ENCODE measurements around the gene CFAP90.

Gene CFAP90

DNA sequence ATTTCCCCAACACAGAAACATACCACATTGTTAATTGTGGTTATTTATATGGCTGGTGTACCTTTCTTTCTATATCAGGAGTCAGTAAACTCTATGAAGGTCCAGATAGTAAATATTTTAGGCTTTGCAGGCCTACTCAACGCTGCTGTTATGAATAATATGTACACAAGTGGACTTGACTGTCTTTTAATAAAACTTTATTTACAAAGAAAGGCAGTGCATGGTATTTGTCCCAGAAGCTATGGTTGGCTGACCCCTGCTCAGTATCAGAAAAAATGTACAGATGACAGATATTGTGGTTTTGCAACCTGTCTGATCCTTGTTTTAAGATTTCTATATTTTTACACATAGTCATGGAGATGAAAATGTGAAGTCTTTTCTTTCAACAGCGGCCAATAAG lies 23.7 kb upstream of the CFAP90 start:
- TF ChIP-seq TAF1 (IDR thresholded peaks at IDR 0.05; ENCODE audit: borderline replicate concordance, insufficient read depth, low read length) (no peak), POLR2AphosphoS5 (IDR thresholded peaks at IDR 0.05; ENCODE audit: low read depth, low read length) (no peak)

DNA sequence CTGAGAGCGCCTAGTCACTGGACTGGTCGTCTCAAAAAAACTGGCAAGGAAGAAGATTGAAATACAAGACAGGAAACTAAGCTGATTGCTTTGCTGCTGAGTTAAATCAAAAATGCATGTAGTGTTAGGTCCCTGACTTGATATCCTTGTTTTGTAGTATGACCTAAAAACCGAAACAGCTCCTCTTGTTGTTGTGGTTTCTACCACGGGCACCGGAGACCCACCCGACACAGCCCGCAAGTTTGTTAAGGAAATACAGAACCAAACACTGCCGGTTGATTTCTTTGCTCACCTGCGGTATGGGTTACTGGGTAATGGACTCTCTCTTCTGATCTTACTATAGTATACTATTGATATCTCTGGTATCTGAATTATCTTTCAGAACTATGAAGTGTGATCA lies 22.3 kb upstream of the CFAP90 start:
- TF ChIP-seq FOXP2 (optimal IDR thresholded peaks at IDR 0.05; ENCODE audit: borderline replicate concordance, extremely low read depth, extremely low read length, insufficient read depth) = no peak
- no peak for TF ChIP-seq TAF1 (IDR thresholded peaks at IDR 0.05; ENCODE audit: borderline replicate concordance, insufficient read depth, low read length)
- TF ChIP-seq, protein P1, sequence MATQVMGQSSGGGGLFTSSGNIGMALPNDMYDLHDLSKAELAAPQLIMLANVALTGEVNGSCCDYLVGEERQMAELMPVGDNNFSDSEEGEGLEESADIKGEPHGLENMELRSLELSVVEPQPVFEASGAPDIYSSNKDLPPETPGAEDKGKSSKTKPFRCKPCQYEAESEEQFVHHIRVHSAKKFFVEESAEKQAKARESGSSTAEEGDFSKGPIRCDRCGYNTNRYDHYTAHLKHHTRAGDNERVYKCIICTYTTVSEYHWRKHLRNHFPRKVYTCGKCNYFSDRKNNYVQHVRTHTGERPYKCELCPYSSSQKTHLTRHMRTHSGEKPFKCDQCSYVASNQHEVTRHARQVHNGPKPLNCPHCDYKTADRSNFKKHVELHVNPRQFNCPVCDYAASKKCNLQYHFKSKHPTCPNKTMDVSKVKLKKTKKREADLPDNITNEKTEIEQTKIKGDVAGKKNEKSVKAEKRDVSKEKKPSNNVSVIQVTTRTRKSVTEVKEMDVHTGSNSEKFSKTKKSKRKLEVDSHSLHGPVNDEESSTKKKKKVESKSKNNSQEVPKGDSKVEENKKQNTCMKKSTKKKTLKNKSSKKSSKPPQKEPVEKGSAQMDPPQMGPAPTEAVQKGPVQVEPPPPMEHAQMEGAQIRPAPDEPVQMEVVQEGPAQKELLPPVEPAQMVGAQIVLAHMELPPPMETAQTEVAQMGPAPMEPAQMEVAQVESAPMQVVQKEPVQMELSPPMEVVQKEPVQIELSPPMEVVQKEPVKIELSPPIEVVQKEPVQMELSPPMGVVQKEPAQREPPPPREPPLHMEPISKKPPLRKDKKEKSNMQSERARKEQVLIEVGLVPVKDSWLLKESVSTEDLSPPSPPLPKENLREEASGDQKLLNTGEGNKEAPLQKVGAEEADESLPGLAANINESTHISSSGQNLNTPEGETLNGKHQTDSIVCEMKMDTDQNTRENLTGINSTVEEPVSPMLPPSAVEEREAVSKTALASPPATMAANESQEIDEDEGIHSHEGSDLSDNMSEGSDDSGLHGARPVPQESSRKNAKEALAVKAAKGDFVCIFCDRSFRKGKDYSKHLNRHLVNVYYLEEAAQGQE (IDR thresholded peaks at IDR 0.05; ENCODE audit: insufficient read depth in 1 of 2, low read depth in 2 of 2, low read length in 2 of 2) = no peak
- TF ChIP-seq POLR2AphosphoS5 (IDR thresholded peaks at IDR 0.05; ENCODE audit: low read depth, low read length) = no peak
- no peak for TF ChIP-seq SIN3A (IDR thresholded peaks at IDR 0.05; ENCODE audit: borderline replicate concordance, insufficient read depth, low read length)

DNA sequence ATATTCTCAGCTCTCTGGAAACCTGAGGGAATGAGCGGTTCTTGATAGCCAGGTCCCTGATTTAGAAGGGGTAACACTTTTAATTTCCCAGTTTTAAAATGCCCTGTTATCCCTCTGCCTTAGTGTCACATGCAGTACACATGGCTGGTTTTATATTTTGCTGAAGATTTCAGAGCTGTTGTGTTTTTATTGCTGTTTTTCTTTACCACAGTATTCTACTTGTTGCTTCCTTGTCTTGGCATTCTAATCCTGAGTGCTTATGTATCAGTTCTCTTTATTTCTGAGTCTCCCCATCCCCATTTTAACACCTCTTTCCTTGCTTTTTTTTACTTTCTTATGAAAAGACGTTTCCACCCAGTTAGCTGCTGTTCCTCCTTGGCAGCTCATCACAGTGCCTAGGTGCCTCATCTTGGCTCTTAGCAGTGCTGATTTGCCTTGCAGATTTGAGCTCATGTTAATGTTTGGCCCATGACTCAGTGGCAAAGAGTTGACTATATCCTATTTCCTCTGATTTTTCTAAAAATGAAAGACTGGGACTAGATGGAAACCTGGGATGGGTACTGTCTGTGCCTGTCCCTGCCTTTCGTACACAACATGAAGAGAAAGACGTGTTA lies 21.7 kb upstream of the CFAP90 start:
- TF ChIP-seq SIN3A (IDR thresholded peaks at IDR 0.05; ENCODE audit: borderline replicate concordance, insufficient read depth, low read length) (no peak), FOXP2 (optimal IDR thresholded peaks at IDR 0.05; ENCODE audit: borderline replicate concordance, extremely low read depth, extremely low read length, insufficient read depth) (no peak), POLR2AphosphoS5 (IDR thresholded peaks at IDR 0.05; ENCODE audit: low read depth, low read length) (no peak)
- TF ChIP-seq, protein P1 (IDR thresholded peaks at IDR 0.05; ENCODE audit: insufficient read depth in 1 of 2, low read depth in 2 of 2, low read length in 2 of 2) = no peak

- TF ChIP-seq SIN3A (IDR thresholded peaks at IDR 0.05; ENCODE audit: borderline replicate concordance, insufficient read depth, low read length) = no peak
- no peak for TF ChIP-seq TAF1 (IDR thresholded peaks at IDR 0.05; ENCODE audit: borderline replicate concordance, insufficient read depth, low read length)
- TF ChIP-seq, protein P1 (IDR thresholded peaks at IDR 0.05; ENCODE audit: insufficient read depth in 1 of 2, low read depth in 2 of 2, low read length in 2 of 2) = no peak
- no peak for TF ChIP-seq POLR2AphosphoS5 (IDR thresholded peaks at IDR 0.05; ENCODE audit: low read depth, low read length)
- no peak for TF ChIP-seq FOXP2 (optimal IDR thresholded peaks at IDR 0.05; ENCODE audit: borderline replicate concordance, extremely low read depth, extremely low read length, insufficient read depth)
Measured at GRCh38 chr5:7871653-7872052, 20.7 kb upstream of the CFAP90 start.

GRCh38 chr5:7869474-7870136 lies 18.7 kb upstream of the CFAP90 start:
- no peak for TF ChIP-seq SIN3A (IDR thresholded peaks at IDR 0.05; ENCODE audit: borderline replicate concordance, insufficient read depth, low read length)
- no peak for TF ChIP-seq FOXP2 (optimal IDR thresholded peaks at IDR 0.05; ENCODE audit: borderline replicate concordance, extremely low read depth, extremely low read length, insufficient read depth)
- TF ChIP-seq, protein P1 (IDR thresholded peaks at IDR 0.05; ENCODE audit: insufficient read depth in 1 of 2, low read depth in 2 of 2, low read length in 2 of 2) = no peak
- no peak for TF ChIP-seq POLR2AphosphoS5 (IDR thresholded peaks at IDR 0.05; ENCODE audit: low read depth, low read length)

Data from PFSK-1 (cell line).